Epidermal melanocyte (primary cell): ENCODE results near the gene FAM118A.
"Not testable (repeated sequence)": the region's sequence is repeated elsewhere in the genome, so short reads cannot be mapped to it uniquely, and the experiment has no call there.

Source experiments
- DNase-seq: peaks from one replicate; pipeline ENCODE4 v3.0.0; 2011; ENCODE audit warnings: low spot score; ENCODE audit not compliant: insufficient read length

The FAM118A gene

GRCh38 chr22:45309422-45310227 is at the start of gene FAM118A:
Gene FAM118A (plus strand): TSS chr22:45309934. CDS start chr22:45322380, 12,446 bp downstream.
- peak; percentile 79 for DNase-seq

DNA sequence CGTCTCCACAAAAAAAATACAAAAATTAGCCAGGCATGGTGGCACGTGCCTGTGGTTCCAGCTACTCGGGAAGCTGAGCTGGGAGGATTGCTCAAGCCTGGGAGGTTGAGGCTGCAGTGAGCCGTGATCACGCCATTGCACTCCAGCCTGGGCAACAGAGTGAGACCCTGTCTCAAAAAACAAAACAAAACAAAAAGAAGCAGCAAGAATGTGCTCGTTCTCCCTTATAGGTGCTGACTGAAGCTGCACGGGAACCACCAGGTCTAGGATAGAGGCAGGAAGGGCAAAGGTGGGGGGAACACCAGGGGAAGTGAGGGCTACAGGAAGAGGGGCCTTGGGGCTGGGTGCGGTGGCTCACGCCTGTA is 49.4 kb upstream of the FAM118A start:
- DNase-seq: not testable (repeated sequence)

DNA sequence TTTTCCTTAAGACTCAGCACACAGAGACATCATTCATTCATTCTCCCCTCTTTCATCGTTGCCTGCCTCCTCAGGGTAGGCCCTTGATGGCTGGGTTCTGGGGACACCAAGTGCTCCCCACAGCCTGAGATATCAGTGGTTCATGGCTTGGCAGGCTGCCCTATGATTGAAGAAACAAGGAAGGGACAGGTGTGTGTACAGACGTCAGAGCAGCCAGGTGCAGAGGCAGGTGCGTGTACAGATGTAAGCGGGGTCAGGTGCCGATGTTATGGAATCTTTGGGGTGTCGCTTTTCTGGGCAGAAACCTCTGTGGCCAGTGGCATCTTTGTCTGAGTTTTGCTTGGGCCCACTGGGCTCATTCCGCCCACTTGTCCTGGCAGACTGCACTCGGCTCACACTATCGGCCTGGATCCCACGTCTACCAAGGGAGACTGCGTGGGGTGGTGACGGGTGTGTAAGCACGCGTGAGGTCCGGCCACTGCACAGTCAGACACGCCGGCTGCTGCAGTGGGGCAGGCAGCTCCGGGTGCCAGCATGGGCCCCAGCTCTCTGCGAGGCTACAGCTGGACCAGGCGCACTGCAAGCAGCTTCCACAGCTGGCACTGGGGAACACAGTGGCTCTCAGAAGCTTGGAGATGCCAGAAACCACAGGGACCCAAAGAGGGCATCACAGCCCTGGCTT is 48.2 kb upstream of the FAM118A start:
- DNase-seq: no peak

DNA sequence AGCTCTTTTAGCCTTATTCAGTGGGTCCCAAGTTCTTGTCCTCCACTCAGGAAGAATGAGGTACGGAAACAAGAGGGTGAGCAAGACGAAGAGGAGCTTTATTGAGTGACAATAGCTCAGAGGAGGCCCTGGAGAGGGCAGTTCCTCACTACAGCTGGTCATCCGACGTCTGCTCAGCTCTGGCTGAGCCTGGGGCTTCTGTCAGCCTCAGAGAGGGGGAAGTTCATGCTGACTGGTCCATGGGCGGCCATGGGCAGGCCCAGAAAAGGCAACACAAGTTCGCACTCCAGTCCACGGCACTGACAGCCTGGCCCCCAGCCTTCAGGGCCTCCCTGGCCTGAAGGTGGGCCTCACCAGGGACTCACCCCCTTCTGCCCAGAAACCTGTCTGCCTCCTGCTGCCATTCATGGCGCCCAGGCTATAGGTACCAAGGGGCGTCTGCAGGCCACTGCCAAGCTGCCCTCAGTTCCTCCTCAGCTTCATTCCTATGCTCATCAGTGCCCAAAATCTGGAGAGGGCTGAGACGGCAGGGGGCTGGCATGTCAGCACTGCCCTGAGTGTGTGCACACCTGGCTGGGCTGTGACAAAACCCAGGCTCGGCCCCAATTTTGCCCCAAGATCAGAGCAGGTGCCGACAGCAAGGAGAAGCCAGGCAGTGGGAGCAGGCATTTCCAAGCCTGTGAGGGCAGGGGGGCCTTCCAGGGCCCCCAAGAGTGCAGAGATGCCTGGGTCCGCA is 47.4 kb upstream of the FAM118A start:
- no peak for DNase-seq

DNA sequence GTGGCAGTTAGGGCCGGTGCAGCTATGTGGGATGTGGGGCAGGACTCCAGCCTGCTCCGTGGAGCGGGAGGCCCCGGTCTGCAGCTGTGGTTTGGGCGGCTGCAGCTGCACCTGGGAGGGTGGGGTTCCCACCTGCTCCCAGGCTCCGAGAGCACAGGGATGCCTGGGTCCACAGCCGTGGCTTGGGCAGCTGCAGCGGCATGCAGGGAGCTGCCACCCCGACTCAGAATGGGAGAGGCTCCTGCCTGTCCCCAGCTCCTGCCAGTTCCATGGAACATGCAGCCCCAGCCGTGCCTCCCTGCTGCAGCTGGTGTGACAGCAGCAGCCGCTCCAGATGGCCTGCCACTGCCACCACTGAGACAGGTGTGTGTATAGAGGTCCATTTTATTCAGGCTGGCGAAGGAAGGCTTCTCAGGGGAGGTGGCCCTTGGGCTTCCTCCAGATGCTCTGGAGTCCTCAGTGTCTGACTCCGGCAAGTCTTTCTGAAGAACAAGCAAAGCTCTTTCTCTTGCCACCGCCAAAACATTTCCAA is 46.7 kb upstream of the FAM118A start:
- DNase-seq: no peak

DNA sequence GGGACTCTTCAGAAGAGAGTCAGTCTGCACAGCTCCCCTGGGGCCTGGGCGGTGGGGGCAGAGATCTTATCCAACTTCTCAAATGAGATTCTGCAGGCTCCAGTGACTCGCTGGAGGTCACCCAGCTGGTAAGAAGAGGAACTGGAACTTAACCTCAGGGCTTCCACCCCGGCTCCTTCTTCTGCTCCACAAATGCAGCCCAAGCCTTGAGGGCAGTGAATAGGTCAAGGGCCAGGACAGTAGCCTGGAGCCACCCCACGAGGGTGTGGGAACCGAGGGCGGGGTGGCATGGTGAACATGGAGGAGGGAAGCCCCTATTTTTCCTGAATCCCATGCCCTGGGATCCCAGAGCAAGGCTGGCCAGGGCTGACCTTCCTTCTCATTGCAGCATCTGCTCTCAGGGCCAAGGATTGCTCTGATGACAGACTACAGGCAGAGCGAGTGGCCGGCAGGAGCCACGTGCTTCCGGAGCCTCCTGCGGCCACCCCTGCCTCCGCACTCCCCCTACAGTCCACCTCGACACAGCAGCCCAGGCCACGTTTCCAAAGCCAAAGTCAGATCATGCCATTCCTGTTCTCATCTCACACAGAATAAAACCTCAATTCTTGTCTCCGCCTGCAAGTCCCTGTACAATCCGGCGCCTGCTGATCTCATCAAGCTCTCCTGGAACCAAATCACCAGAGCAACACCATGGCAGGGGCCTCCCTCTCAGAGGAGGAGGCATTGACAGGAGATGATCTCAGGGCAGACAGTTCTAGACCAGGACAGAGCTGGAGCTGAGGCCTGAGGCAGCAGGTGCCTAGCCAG is 46.1 kb upstream of the FAM118A start:
- peak; percentile 96 for DNase-seq

- DNase-seq: no peak
Measured at GRCh38 chr22:45265535-45265934, 44.2 kb upstream of the FAM118A start.

- DNase-seq: no peak
Measured at GRCh38 chr22:45268167-45268957, 41.4 kb upstream of the FAM118A start.

DNA sequence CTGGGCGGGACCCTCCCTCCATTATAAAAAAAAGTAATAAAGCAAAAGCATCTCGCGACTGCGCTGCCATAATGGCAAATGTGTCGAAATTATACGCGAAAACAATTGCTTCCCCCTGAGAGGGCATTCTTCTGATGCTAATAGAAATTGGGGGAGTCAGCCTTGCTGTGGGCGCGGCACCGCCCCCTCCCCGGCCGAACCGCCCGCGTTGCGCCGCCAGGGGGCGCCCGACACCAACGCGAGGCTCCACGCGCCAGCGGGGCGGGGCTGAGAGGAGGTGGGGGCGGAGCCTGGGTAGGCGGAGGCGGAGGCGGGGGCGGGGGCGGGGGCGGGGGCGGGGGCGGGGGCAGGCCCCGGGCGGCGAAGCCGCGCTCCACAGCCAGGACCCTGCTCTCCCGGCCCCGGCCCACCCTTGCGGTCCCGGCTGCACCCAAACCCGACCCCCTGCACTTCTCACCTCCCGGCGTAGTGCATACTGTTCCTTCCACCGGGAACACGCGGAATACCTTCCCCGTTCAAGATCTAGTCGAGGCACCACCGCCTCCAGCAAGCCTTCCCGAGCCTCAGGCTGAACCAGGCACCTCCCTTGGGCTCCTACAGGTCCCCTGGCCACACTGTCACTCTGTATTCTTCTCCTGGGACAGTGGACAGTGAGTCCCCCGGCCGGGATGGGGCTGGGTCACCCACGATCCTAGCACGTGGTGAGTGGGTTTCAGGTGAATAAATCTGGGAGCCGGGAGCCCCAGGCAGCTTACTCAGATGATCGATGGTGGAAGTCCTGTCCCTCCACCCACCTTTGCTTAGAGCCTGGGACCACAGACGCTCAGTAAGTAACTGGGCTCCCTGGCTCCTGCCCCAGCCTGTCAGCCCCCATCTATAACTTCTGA is 40.5 kb upstream of the FAM118A start:
- DNase-seq: peak; percentile 64

GRCh38 chr22:45270095-45271020 is 39.4 kb upstream of the FAM118A start:
- no peak for DNase-seq

GRCh38 chr22:45271667-45272201 is 38.0 kb upstream of the FAM118A start:
- DNase-seq: no peak

DNA sequence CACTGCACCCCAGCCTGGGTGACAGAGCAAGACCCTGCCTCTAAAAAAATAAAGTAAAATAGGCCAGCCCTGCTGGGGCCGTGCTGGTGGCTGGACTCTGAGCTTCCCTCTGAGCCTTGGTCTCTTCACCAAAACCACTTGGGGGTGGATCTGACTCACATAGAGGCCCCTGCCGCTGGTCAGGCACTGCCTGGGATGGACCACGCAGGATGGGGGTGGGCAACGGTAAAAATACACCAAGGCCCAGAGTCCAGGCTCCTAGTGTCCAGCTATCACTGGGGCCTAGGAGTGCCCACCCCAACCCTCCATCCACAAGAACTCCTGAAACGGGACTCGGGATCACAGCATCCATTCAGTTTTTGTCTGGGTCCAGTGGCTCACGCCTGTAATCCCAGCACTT is 37.2 kb upstream of the FAM118A start:
- DNase-seq: no peak

- DNase-seq: no peak
Measured at GRCh38 chr22:45273452-45274075, 36.2 kb upstream of the FAM118A start.

GRCh38 chr22:45276507-45277105 is 33.1 kb upstream of the FAM118A start:
- no peak for DNase-seq

- not testable (repeated sequence) for DNase-seq
Measured at GRCh38 chr22:45277720-45278119, 32.0 kb upstream of the FAM118A start.

DNA sequence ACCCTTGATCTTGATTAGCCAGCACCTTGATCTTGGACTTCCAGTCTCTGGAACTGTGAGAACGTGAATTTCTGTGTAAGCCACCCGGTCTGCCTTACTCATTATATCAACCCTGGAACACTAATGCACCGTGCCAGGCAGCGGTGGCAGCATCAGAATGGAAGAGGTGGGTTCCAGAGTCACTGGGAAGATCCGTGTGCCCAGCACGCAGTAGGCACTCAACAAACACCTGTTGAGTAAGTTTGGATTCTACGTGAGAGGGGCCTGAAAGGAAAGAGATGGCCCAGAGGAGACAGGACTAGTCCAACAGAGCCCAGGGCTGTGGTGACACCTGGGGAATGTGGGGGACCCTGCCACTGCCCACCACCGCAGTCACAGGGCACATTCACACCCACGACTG is 31.6 kb upstream of the FAM118A start:
- no peak for DNase-seq

DNA sequence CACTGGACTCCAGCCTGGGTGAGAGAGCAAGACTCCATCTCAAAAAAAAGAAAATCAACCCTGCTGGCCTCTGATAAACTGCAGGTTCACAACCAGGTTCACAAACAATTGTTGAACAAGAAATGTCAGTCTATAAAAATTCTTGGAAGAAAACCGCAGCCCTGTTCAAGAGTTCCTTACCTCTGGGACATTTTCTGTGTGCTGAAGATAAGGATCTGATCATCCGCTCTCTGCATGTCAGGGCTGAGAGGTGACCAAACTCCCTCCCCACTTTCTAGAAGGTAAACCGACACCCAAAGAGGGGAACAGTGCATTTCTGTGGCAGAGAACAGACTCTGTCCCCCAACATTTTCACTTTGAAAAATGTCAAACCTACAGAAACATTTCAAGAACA is 29.1 kb upstream of the FAM118A start:
- DNase-seq: no peak
